Transverse colon (tissue), 4 donors: ENCODE results near the gene KMT2A.

Source experiments
- CTCF ChIP-seq, 5 experiments: fragments of 200-600 bp in 3 of 5; fragments of 450-650 bp in 2 of 5; sonication (generic) in 3 of 5; IDR thresholded peaks; 1 replicate in 2 of 5; 2 replicates in 3 of 5; pipeline ENCODE4 v1.5.1; 2016 to 2017; ENCODE audit warnings: antibody characterized with exemption in 5 of 5, inconsistent platforms in 3 of 5, mild to moderate bottlenecking in 2 of 5, moderate library complexity in 1 of 5
- EP300 ChIP-seq: sonication (generic); formaldehyde crosslinking; IDR thresholded peaks from one replicate; pipeline ENCODE4 v1.6.1; 2017; ENCODE audit warnings: antibody characterized with exemption, low read depth
- POLR2A ChIP-seq: fragments of 450-650 bp; IDR thresholded peaks from one replicate; pipeline ENCODE4 v1.6.1; 2016; ENCODE audit warnings: antibody characterized with exemption, mild to moderate bottlenecking, moderate library complexity
- POLR2AphosphoS5 ChIP-seq, 3 donors: sonication (generic); formaldehyde crosslinking; IDR thresholded peaks; one replicate each; pipeline ENCODE4 v1.6.1; 2016; ENCODE audit warnings: antibody characterized with exemption in 3 of 3

- TF ChIP-seq CTCF (IDR thresholded peaks at IDR 0.05) (no peak), POLR2AphosphoS5 (IDR thresholded peaks at IDR 0.05) (no peak), EP300 (no peak), POLR2A (no peak)
These were observed 99.0 kb downstream of the KMT2A start for GRCh38 chr11:118535261-118535660.
